ENCODE measurements around the gene AIRE. TPM values are rescaled to one million over a fixed set of nuclear protein-coding genes. Genes with fewer than 3 reads are reported as not detected.
A peak's percentile ranks its signal among the peaks of the same experiment; 100 is the strongest.

The AIRE gene
- total and polyA plus RNA-seq, 2 of the 13 experiments (the other 11 are each of a cell fraction or from before 2014, with no cell fraction given), result not detected

- intact Hi-C loops (cut with micrococcal nuclease; ENCODE audit: unreplicated experiment), result no loop called here
- BruUV-seq (replicated peaks), result no TSS peak
- Histone ChIP-seq H2AFZ (ENCODE audit: low read length) (no peak overlapping the region), H4K20me1 (ENCODE audit: insufficient read depth, low read length) (no peaks in the 10 kb centered on the region), H3K4me1 (ENCODE audit: insufficient read depth, low read length) (peaks cover 9% of the 10 kb centered on the region), H3K4me3 (replicated peaks in 1 of 3; ENCODE audit: insufficient read depth in 1 of 3, low read depth in 2 of 3, low read length in 3 of 3) (no peak overlapping the region), H3K27me3 (ENCODE audit: control insufficient read depth in 1 of 2, insufficient read depth in 2 of 2, low read length in 2 of 2) (no peaks in the 10 kb centered on the region), H3K9ac (ENCODE audit: insufficient read depth, low read depth, low read length) (no peak overlapping the region), H3K79me2 (ENCODE audit: insufficient read depth, low read length) (no peaks in the 10 kb centered on the region), H3K36me3 (replicated peaks in 1 of 2; ENCODE audit: control insufficient read depth in 1 of 2, insufficient read depth in 2 of 2, low read length in 2 of 2) (no peaks in the 10 kb centered on the region), H3K27ac (ENCODE audit: extremely low read length, insufficient read depth, low read length) (no peak overlapping the region), H3K4me2 (ENCODE audit: low read depth, low read length) (no peak overlapping the region), H3K9me3 (ENCODE audit: low read length) (no peaks in the 10 kb centered on the region)
- 95% methylated on average over 20 of the region's 29 CpGs for WGBS (ENCODE audit: low lambda C conversion rate)
- CTCF ChIA-PET (ENCODE audit: low intra/inter-chr PET ratio, low total read pairs), result no interaction called here
- POLR2A ChIA-PET, result no interaction called here
- no peak for FAIRE-seq
- in situ Hi-C loops (cut with HindIII; ENCODE audit: extremely low pct_ligation_motif_present, low pct_unique_long_range_greater_than_20kb), result no loop called here
- no peak for DNase-seq (ENCODE audit: low spot score)
- ATAC-seq, result no peak
- TF ChIP-seq ZNF331 (CRISPR knock-in tag; IDR thresholded peaks at IDR 0.05) (no peak), JARID2 (CRISPR knock-in tag; IDR thresholded peaks at IDR 0.05; ENCODE audit: insufficient replicate concordance) (no peak), ZMYM4 (CRISPR knock-in tag; IDR thresholded peaks at IDR 0.05) (no peak), SP5 (CRISPR knock-in tag; IDR thresholded peaks at IDR 0.05; ENCODE audit: borderline replicate concordance, low read depth) (no peak), MYC (CRISPR knock-in tag; IDR thresholded peaks at IDR 0.05; ENCODE audit: borderline replicate concordance) (no peak), AGO2 (optimal IDR thresholded peaks at IDR 0.05; ENCODE audit: low read depth, low read length) (peak; percentile 19), RFXANK (CRISPR knock-in tag; IDR thresholded peaks at IDR 0.05) (no peak), NFATC3 (CRISPR knock-in tag; IDR thresholded peaks at IDR 0.05) (no peak), RBFOX2 (IDR thresholded peaks at IDR 0.05; ENCODE audit: low read depth, low read length) (peak; percentile 35; the same call in 1 of the 2 replicates), ZFP1 (CRISPR knock-in tag; IDR thresholded peaks at IDR 0.05) (no peak), ZC3H4 (CRISPR knock-in tag; IDR thresholded peaks at IDR 0.05; ENCODE audit: borderline replicate concordance) (no peak), POLR2A (IDR thresholded peaks at IDR 0.05; ENCODE audit: insufficient read depth in 1 of 2, low read depth in 2 of 2, low read length in 2 of 2) (peak in 1 of 2 experiments; percentile 20; a peak in 2 of 4 replicates), ZNF20 (CRISPR knock-in tag; IDR thresholded peaks at IDR 0.05) (no peak), JUN (CRISPR knock-in tag; IDR thresholded peaks at IDR 0.05) (no peak), POLR2AphosphoS2 (IDR thresholded peaks at IDR 0.05; ENCODE audit: low read depth, low read length) (0 out of 2 replicates have a peak, but pooled peaks have one; percentile 37), HNF4G (IDR thresholded peaks at IDR 0.05; ENCODE audit: borderline replicate concordance, low read depth, low read length) (no peak), HNF4G (CRISPR knock-in tag; IDR thresholded peaks at IDR 0.05; ENCODE audit: borderline replicate concordance, low read depth) (no peak), LRRFIP1 (CRISPR knock-in tag; conservative IDR thresholded peaks at IDR 0.05) (no peak), ZFP90 (CRISPR knock-in tag; IDR thresholded peaks at IDR 0.05; ENCODE audit: borderline replicate concordance) (no peak), ZNF431 (CRISPR knock-in tag; IDR thresholded peaks at IDR 0.05; ENCODE audit: borderline replicate concordance, low read depth) (no peak)
These were observed 31.6 kb upstream of the AIRE start for GRCh38 chr21:44253832-44254710.

All from HepG2 (cell line).